ENCODE data around the gene NCAM1.
A peak's percentile ranks its signal among the peaks of the same experiment; 100 is the strongest.

Gene NCAM1

GRCh38 chr11:112975493-112975892, 14.3 kb downstream of the NCAM1 start:
- DNase-seq (ENCODE audit: low read depth), result no peak
- no peak overlapping the region for H3K4me3 ChIP-seq (ENCODE audit: low read depth, low read length)
- TF ChIP-seq CTCF (conservative IDR thresholded peaks at IDR 0.05; ENCODE audit: low read depth, low read length), result no peak

- peak; percentile 87 for DNase-seq (ENCODE audit: low read depth)
- no peak for TF ChIP-seq CTCF (conservative IDR thresholded peaks at IDR 0.05; ENCODE audit: low read depth, low read length)
- no peak overlapping the region for H3K4me3 ChIP-seq (ENCODE audit: low read depth, low read length)
These were observed 16.5 kb downstream of the NCAM1 start for GRCh38 chr11:112977755-112978154.

- no peak overlapping the region for H3K4me3 ChIP-seq (ENCODE audit: low read depth, low read length)
- no peak for DNase-seq (ENCODE audit: low read depth)
- no peak for TF ChIP-seq CTCF (conservative IDR thresholded peaks at IDR 0.05; ENCODE audit: low read depth, low read length)
These were observed 22.7 kb downstream of the NCAM1 start for GRCh38 chr11:112983887-112984286.

DNA sequence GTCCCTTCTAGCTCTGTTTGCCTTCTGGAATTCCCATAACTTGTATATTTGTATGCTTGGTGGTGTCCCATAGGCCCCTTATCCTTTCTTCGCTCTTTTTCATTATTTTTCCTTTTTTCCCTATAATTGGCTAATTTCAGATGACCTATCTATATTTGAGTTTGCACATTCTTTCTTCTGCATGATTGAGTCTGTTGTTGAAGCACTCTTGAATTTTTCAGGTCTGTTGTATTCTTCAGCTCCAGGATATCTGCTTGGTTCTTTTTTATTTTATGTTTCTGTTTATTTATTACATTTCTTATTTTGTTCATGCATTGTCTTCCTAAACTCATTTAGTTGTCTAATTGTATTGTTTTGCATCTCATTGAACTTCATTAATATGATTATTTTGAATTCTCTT, 28.0 kb downstream of the NCAM1 start:
- TF ChIP-seq CTCF (conservative IDR thresholded peaks at IDR 0.05; ENCODE audit: low read depth, low read length), result no peak
- H3K4me3 ChIP-seq (ENCODE audit: low read depth, low read length), result no peak overlapping the region
- DNase-seq (ENCODE audit: low read depth), result no peak

GRCh38 chr11:112993808-112994207, 32.6 kb downstream of the NCAM1 start:
- DNase-seq (ENCODE audit: low read depth), result no peak
- TF ChIP-seq CTCF (conservative IDR thresholded peaks at IDR 0.05; ENCODE audit: low read depth, low read length), result no peak
- no peak overlapping the region for H3K4me3 ChIP-seq (ENCODE audit: low read depth, low read length)

GRCh38 chr11:112995423-112996090, 34.3 kb downstream of the NCAM1 start:
- TF ChIP-seq CTCF (conservative IDR thresholded peaks at IDR 0.05; ENCODE audit: low read depth, low read length), result no peak
- no peak for DNase-seq (ENCODE audit: low read depth)
- H3K4me3 ChIP-seq (ENCODE audit: low read depth, low read length), result no peak overlapping the region

- no peak for TF ChIP-seq CTCF (conservative IDR thresholded peaks at IDR 0.05; ENCODE audit: low read depth, low read length)
These were observed 35.8 kb downstream of the NCAM1 start for GRCh38 chr11:112996994-112997393.

More at GRCh38 chr11:112996994-112997393, 35.8 kb downstream of the NCAM1 start:
- H3K4me3 ChIP-seq (ENCODE audit: low read depth, low read length), result no peak overlapping the region
- DNase-seq (ENCODE audit: low read depth), result no peak

Data from choroid plexus epithelial cell (primary cell).